Activated CD8-positive, alpha-beta T cell treated with anti-CD3 and anti-CD28 coated beads for 36 hours (primary cell): ENCODE measurements around the gene DPP9. TPM values are rescaled to one million over a fixed set of nuclear protein-coding genes. Genes with fewer than 3 reads are reported as not detected.

ENCODE experiments used
- ATAC-seq: fragments of 200-7000 bp; cut with Tn5 transposase; one replicate; pipeline ENCODE4 v1.10.0; 2021; ENCODE audit warnings: mild to moderate bottlenecking, moderate library complexity
- CTCF ChIA-PET: fragments of 350-600 bp; sonication (Branson Sonifier 250); formaldehyde crosslinking; loops from one replicate; lab custom pipeline; 2021; ENCODE audit warnings: antibody characterized with exemption; lab: Charles Lee
- POLR2A ChIA-PET: fragments of 350-600 bp; sonication (Branson Sonifier 250); formaldehyde crosslinking; loops from one replicate; lab custom pipeline; 2021; ENCODE audit warnings: antibody characterized with exemption; lab: Charles Lee
- DNase-seq: peaks from one replicate; pipeline ENCODE4 v3.0.0-alpha.2; 2020
- H3K27ac Mint-ChIP-seq: one replicate; pipeline ENCODE4 v1.8.0; 2021; ENCODE audit warnings: mild to moderate bottlenecking, mixed read lengths
- H3K27me3 Mint-ChIP-seq: one replicate; pipeline ENCODE4 v1.8.0; 2021; ENCODE audit warnings: mixed read lengths
- H3K36me3 Mint-ChIP-seq: one replicate; pipeline ENCODE4 v1.8.0; 2021; ENCODE audit warnings: low read depth, mixed read lengths
- H3K4me1 Mint-ChIP-seq: one replicate; pipeline ENCODE4 v1.8.0; 2021; ENCODE audit warnings: low read depth, mixed read lengths
- H3K4me3 Mint-ChIP-seq: one replicate; pipeline ENCODE4 v1.8.0; 2021; ENCODE audit warnings: mild to moderate bottlenecking, moderate library complexity, mixed read lengths
- H3K9me3 Mint-ChIP-seq: one replicate; pipeline ENCODE4 v1.8.0; 2021; ENCODE audit warnings: mixed read lengths
- intact Hi-C: fragments of 100-400 bp; cut with micrococcal nuclease; formaldehyde crosslinking; loops from one replicate; pipeline ENCODE4 v1.10.0; 2022
- total RNA-seq, 2 experiments: library from RNA; stranded (reverse); gene quantifications; one replicate each; pipeline ENCODE4 v1.2.3, GENCODE V29; 2021
- TF ChIP-seq, protein P1 (sequence below): fragments of 200-600 bp; IDR thresholded peaks from one replicate; pipeline ENCODE4 v1.8.0; 2022; ENCODE audit warnings: antibody characterized with exemption, mild to moderate bottlenecking

Gene DPP9
- total RNA-seq, 2 experiments from 2014 or later: 60.4 to 64.0 TPM

DNA sequence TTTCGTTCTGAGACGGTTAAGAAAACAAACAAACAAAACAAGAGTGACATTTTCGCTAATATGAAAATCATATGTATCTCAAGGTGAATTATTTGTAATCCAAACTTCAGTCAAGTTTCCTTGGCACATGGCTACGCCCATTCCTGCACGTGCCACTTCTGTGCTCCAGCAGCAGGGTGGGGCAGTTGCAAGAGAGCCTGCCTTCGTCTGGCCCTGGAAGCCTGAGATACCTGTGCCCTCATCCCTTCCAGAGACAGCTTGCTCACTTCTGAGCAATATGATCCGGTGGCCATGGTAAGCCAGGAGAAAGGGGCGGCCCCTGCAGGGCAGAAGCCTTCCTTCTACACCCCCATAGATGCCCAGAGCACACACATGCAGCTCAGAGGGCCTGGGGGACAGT is 22.1 kb downstream of the DPP9 start:
- H3K27me3 Mint-ChIP-seq: no peaks in the 10 kb centered on the region
- no peak overlapping the region for H3K4me3 Mint-ChIP-seq
- no peaks in the 10 kb centered on the region for H3K4me1 Mint-ChIP-seq
- ATAC-seq: no peak
- DNase-seq: no peak
- POLR2A ChIA-PET: no interaction called here
- H3K27ac Mint-ChIP-seq: no peak overlapping the region
- CTCF ChIA-PET: no interaction called here
- intact Hi-C loops: no loop called here
- H3K9me3 Mint-ChIP-seq: no peaks in the 10 kb centered on the region
- peaks cover 29% of the 10 kb centered on the region for H3K36me3 Mint-ChIP-seq
- TF ChIP-seq, protein P1, sequence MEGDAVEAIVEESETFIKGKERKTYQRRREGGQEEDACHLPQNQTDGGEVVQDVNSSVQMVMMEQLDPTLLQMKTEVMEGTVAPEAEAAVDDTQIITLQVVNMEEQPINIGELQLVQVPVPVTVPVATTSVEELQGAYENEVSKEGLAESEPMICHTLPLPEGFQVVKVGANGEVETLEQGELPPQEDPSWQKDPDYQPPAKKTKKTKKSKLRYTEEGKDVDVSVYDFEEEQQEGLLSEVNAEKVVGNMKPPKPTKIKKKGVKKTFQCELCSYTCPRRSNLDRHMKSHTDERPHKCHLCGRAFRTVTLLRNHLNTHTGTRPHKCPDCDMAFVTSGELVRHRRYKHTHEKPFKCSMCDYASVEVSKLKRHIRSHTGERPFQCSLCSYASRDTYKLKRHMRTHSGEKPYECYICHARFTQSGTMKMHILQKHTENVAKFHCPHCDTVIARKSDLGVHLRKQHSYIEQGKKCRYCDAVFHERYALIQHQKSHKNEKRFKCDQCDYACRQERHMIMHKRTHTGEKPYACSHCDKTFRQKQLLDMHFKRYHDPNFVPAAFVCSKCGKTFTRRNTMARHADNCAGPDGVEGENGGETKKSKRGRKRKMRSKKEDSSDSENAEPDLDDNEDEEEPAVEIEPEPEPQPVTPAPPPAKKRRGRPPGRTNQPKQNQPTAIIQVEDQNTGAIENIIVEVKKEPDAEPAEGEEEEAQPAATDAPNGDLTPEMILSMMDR: no peak

DNA sequence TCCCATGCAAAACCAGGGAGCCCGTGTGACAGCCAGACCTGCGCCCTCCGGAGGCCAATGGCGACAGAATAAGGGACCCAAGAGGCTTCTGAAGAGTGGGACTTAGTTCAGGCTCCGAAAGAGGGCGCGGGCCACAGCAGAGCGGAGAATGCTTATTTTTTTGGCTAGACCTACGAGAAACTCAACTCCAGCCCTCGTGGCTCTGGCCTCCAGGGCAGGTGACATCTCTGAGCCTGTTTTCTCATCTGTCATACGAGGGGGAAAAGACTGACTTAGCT is 23.0 kb downstream of the DPP9 start:
- no peaks in the 10 kb centered on the region for H3K27me3 Mint-ChIP-seq
- POLR2A ChIA-PET: no interaction called here
- H3K4me1 Mint-ChIP-seq: no peaks in the 10 kb centered on the region
- peaks cover 29% of the 10 kb centered on the region for H3K36me3 Mint-ChIP-seq
- no peak for ATAC-seq
- intact Hi-C loops: no loop called here
- CTCF ChIA-PET: no interaction called here
- TF ChIP-seq, protein P1: no peak
- no peaks in the 10 kb centered on the region for H3K9me3 Mint-ChIP-seq
- H3K4me3 Mint-ChIP-seq: no peak overlapping the region
- no peak for DNase-seq
- no peak overlapping the region for H3K27ac Mint-ChIP-seq

GRCh38 chr19:4699826-4700692 is 23.6 kb downstream of the DPP9 start:
- Mint-ChIP-seq H3K27me3 (no peaks in the 10 kb centered on the region), H3K4me1 (no peaks in the 10 kb centered on the region), H3K9me3 (no peaks in the 10 kb centered on the region), H3K27ac (no peak overlapping the region), H3K4me3 (no peak overlapping the region), H3K36me3 (peaks cover 29% of the 10 kb centered on the region)
- ATAC-seq (no peak), DNase-seq (no peak)
- intact Hi-C loops: no loop called here
- POLR2A ChIA-PET: no interaction called here
- TF ChIP-seq, protein P1: no peak
- CTCF ChIA-PET: no interaction called here

GRCh38 chr19:4697304-4697703 is 26.3 kb downstream of the DPP9 start:
- Mint-ChIP-seq H3K9me3 (no peaks in the 10 kb centered on the region), H3K27me3 (no peaks in the 10 kb centered on the region), H3K4me3 (no peak overlapping the region), H3K27ac (no peak overlapping the region), H3K4me1 (no peaks in the 10 kb centered on the region), H3K36me3 (peaks cover 27% of the 10 kb centered on the region)
- TF ChIP-seq, protein P1: no peak
- POLR2A ChIA-PET: no interaction called here
- no peak for ATAC-seq
- no peak for DNase-seq
- CTCF ChIA-PET: no interaction called here
- intact Hi-C loops: no loop called here

GRCh38 chr19:4695224-4695731 is 28.4 kb downstream of the DPP9 start:
- ATAC-seq: no peak
- TF ChIP-seq, protein P1: no peak
- intact Hi-C loops: no loop called here
- Mint-ChIP-seq H3K4me3 (no peak overlapping the region), H3K36me3 (peaks cover 22% of the 10 kb centered on the region), H3K4me1 (no peaks in the 10 kb centered on the region), H3K9me3 (no peaks in the 10 kb centered on the region), H3K27me3 (no peaks in the 10 kb centered on the region), H3K27ac (no peak overlapping the region)
- CTCF ChIA-PET: interaction anchor here (1.5 kb wide), 1 partner anchor 18 kb away, joined by 3 read pairs; no protein-coding TSS in a partner anchor
- POLR2A ChIA-PET: interaction anchor here (0.6 kb wide), 1 partner anchor 892 kb away, joined by 3 read pairs; no protein-coding TSS in a partner anchor
- DNase-seq: no peak
